NT2/D1 (cell line): ENCODE measurements around the gene HSPA12B.

Experiments
- YY1 ChIP-seq: IDR thresholded peaks from 2 replicates; pipeline ENCODE4 v1.6.1; 2011; ENCODE audit not compliant: insufficient read length, insufficient read depth
- ZNF274 ChIP-seq: IDR thresholded peaks from 2 replicates; pipeline ENCODE4 v1.6.1; 2011; ENCODE audit warnings: mild to moderate bottlenecking, low read depth, low read length

DNA sequence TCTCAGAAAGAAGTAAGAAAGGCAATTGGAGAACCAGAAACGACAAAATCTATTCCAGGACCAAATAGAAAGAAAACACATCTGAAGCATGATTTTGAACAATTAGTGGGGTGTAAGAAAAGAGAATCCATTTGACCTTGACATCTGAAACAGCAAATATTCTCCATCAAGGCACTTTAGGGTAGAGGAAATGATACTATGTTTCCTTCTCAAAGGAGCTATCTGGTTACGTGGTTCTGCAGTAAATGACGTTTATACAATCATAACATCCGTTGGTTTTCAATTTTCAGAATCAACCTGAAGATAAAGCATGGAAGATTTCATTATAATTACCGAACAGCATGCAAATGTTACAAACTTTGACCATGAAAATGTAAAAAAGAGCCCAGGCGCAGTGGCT, 11.9 kb upstream of the HSPA12B start:
- TF ChIP-seq ZNF274 (no peak), YY1 (no peak)
